Mesothelial cell of epicardium (in vitro differentiated cells): ENCODE measurements around the gene KCNH1. TPM values are rescaled to one million over a fixed set of nuclear protein-coding genes. Genes with fewer than 3 reads are reported as not detected.
A peak's percentile ranks its signal among the peaks of the same experiment; 100 is the strongest.
"Not testable (repeated sequence)": the region's sequence is repeated elsewhere in the genome, so short reads cannot be mapped to it uniquely, and the experiment has no call there.

Source experiments
- DNase-seq, 2 experiments: peaks; one replicate each; pipeline ENCODE4 v3.0.0; 2021; ENCODE audit warnings: low spot score in 2 of 2; ENCODE audit not compliant: unreplicated experiment in 2 of 2
- H3K27ac Mint-ChIP-seq: 2 replicates; pipeline ENCODE4 v1.8.0; 2021; ENCODE audit warnings: mixed read lengths
- H3K27me3 Mint-ChIP-seq: 2 replicates; pipeline ENCODE4 v1.8.0; 2021; ENCODE audit warnings: low read depth, mixed read lengths
- H3K36me3 Mint-ChIP-seq: 2 replicates; pipeline ENCODE4 v1.8.0; 2021; ENCODE audit warnings: mixed read lengths
- H3K4me1 Mint-ChIP-seq: 2 replicates; pipeline ENCODE4 v1.8.0; 2021; ENCODE audit warnings: mixed read lengths
- H3K4me3 Mint-ChIP-seq: 2 replicates; pipeline ENCODE4 v1.8.0; 2021; ENCODE audit warnings: mild to moderate bottlenecking, moderate library complexity, mixed read lengths
- H3K9me3 Mint-ChIP-seq: 2 replicates; pipeline ENCODE4 v1.8.0; 2021; ENCODE audit warnings: mixed read lengths
- CTCF ChIP-seq: fragments of 200-600 bp; sonication (generic); IDR thresholded peaks from one replicate; pipeline ENCODE4 v1.5.0; 2021; ENCODE audit warnings: antibody characterized with exemption; ENCODE audit not compliant: unreplicated experiment
- total RNA-seq: library from RNA; stranded (reverse); gene quantifications from 3 replicates; pipeline ENCODE4 v1.2.1, GENCODE V29; 2021

KCNH1 gene
- total RNA-seq, 1 donor from 2014 or later: 0.34 TPM

GRCh38 chr1:210978974-210979354 lies 155.0 kb downstream of the KCNH1 start:
- H3K4me3 Mint-ChIP-seq: no peak overlapping the region

GRCh38 chr1:210978316-210978973 lies 155.5 kb downstream of the KCNH1 start:
- Mint-ChIP-seq H3K36me3 (no peaks in the 10 kb centered on the region), H3K9me3 (peaks cover 7% of the 10 kb centered on the region), H3K27me3 (peaks cover 2% of the 10 kb centered on the region), H3K4me3 (no peak overlapping the region), H3K27ac (no peak overlapping the region), H3K4me1 (no peaks in the 10 kb centered on the region)
- TF ChIP-seq CTCF: no peak
- no peak for DNase-seq

More at GRCh38 chr1:210978974-210979354, 155.0 kb downstream of the KCNH1 start:
- peaks cover 12% of the 10 kb centered on the region for H3K9me3 Mint-ChIP-seq
- TF ChIP-seq CTCF: no peak
- H3K27ac Mint-ChIP-seq: no peak overlapping the region
- H3K27me3 Mint-ChIP-seq: peaks cover 2% of the 10 kb centered on the region
- no peak for DNase-seq
- H3K36me3 Mint-ChIP-seq: no peaks in the 10 kb centered on the region
- H3K4me1 Mint-ChIP-seq: no peaks in the 10 kb centered on the region

- DNase-seq: no peak
- Mint-ChIP-seq H3K9me3 (peaks cover 5% of the 10 kb centered on the region), H3K4me1 (no peaks in the 10 kb centered on the region), H3K4me3 (no peak overlapping the region), H3K27me3 (peaks cover 6% of the 10 kb centered on the region), H3K36me3 (no peaks in the 10 kb centered on the region), H3K27ac (no peak overlapping the region)
- TF ChIP-seq CTCF: no peak
Measured at GRCh38 chr1:210951279-210951678, 182.7 kb downstream of the KCNH1 start.

- not testable (repeated sequence) for H3K27me3 Mint-ChIP-seq
Measured at GRCh38 chr1:210949940-210950546, 183.9 kb downstream of the KCNH1 start.

GRCh38 chr1:210949489-210949888 lies 184.5 kb downstream of the KCNH1 start:
- Mint-ChIP-seq H3K27me3 (no peaks in the 10 kb centered on the region), H3K36me3 (no peaks in the 10 kb centered on the region), H3K27ac (no peak overlapping the region), H3K9me3 (no peaks in the 10 kb centered on the region), H3K4me3 (no peak overlapping the region), H3K4me1 (no peaks in the 10 kb centered on the region)
- DNase-seq: no peak
- TF ChIP-seq CTCF: no peak

More at GRCh38 chr1:210949940-210950546, 183.9 kb downstream of the KCNH1 start:
- not testable (repeated sequence) for H3K4me1 Mint-ChIP-seq, H3K27ac Mint-ChIP-seq, H3K4me3 Mint-ChIP-seq, H3K9me3 Mint-ChIP-seq, H3K36me3 Mint-ChIP-seq
- DNase-seq: peak in 1 of 2 experiments; percentile 52
- TF ChIP-seq CTCF: peak; percentile 23
